NCI-H345 treated with DMSO at 0.1 percent for 48 hours (cell line): ENCODE results near the gene GPR83.
"Not testable (repeated sequence)": the region's sequence is repeated elsewhere in the genome, so short reads cannot be mapped to it uniquely, and the experiment has no call there.

Experiments used
- DNase-seq: peaks from one replicate; lab custom pipeline; 2025; ENCODE audit not compliant: unreplicated experiment; lab: John Stamatoyannopoulos, UW

The GPR83 gene

DNA sequence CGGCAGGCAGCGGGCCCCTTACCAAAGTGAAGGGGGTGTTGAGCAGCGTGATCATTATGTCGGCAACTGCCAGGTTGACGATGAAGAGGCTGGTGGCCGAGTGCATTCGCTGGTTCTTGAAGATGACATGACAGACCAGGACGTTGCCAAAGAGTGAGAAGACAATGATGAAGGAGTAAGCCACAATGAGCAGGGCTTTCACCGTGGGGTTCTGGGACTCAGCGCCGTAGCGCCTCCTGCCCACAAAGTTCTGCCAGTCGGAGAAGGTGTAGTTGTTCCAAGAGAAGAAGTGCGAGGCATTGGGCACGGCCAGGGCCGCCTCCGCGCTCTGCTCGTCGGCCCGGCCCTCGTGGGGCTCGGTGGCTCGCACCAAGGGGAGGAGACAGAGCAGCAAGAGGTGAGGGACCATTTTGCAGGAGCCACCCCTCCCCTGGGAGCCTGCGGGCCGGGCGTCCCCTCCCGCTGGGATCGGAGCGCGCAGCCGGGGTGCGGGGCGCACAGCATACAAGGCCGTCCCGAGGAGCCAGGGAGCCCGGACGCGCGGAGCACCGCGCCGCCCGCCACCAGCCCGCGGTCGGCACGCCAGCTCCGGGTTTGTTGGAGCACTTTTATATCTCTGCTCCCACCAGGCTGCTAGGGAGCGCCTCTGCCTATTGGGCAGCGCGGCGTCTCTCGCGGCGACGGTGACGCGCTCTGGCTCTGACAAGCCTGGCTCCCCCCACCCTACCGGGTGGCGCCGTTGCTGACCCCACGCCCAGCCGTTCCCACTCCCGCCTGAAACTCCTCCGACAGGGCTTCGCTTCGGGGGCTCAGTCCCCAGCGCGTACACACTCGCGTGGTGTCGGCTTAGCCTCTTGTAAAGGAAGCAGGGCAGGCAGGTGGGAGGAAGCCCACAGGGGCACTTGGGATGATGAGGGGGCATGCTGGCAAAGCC, at the start of gene GPR83:
Gene GPR83 (minus strand): TSS at position 581 of the 934 bp plus-strand sequence. CDS start 172 bp downstream, at position 409.
- peak; percentile 20 for DNase-seq

GRCh38 chr11:94450048-94450447, 48.8 kb upstream of the GPR83 start:
- no peak for DNase-seq

GRCh38 chr11:94449437-94449836, 48.2 kb upstream of the GPR83 start:
- DNase-seq = no peak

DNA sequence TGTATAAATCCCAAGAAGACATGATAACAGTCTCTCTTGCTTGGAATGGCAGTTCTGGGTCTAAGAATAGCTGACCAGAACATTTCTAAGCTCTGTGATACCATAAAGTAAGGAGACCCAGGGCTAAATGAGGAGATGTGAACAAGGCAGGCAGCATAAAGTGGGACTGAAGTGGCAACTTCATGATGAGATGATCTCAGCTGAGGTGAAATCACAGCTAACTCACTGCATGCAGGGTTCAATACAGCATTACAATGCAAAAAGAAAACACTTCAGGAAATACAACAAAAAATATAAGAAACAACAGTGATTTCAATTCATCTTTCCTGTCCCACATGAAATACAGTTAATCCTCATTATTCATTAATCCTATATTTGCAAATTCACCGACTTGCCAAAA, 47.8 kb upstream of the GPR83 start:
- no peak for DNase-seq

GRCh38 chr11:94447149-94447548, 45.9 kb upstream of the GPR83 start:
- DNase-seq = no peak

DNA sequence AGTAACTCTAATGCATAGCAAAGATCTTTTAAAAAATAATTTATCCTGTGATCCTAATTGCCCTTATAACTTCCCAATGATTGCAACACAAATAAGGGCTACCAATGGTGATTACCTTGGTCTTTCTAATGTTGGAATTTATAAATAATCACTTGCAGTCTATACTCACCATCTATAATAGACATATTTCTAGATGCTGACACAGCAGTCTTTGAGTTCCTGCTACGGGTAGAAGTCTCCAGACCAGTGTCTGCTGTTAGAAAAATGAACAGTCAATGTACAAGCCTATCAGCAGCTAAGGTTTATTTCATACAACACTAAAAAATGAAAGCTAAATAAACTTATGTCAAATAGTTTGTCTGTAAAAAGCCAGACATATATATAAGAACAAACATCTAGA, 44.4 kb upstream of the GPR83 start:
- no peak for DNase-seq

GRCh38 chr11:94433049-94433448, 31.8 kb upstream of the GPR83 start:
- DNase-seq = no peak

- DNase-seq = no peak
Measured at GRCh38 chr11:94424662-94425061, 23.4 kb upstream of the GPR83 start.

GRCh38 chr11:94424011-94424410, 22.8 kb upstream of the GPR83 start:
- DNase-seq = no peak

DNA sequence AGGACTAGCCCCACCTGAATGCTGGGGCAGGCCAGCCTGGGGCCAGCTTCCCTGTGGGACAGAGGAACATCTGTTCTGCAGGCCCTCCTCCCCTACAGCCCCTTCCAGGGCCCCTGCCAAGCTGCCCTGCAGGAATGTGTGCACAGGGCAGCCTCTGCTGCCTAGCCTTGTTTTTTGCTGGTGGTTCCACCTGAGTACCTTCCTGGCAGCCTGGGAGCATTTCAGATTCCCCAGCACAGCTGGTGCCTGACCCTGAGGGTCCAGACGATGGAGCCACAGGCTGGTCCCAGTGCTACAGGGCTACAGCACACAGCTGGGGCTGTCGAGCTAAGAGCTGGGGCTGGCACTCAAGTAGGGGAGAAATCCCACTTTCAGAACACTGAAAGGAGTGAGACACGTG, 22.3 kb upstream of the GPR83 start:
- DNase-seq = no peak

GRCh38 chr11:94418123-94418765, 17.0 kb upstream of the GPR83 start:
- no peak for DNase-seq

DNA sequence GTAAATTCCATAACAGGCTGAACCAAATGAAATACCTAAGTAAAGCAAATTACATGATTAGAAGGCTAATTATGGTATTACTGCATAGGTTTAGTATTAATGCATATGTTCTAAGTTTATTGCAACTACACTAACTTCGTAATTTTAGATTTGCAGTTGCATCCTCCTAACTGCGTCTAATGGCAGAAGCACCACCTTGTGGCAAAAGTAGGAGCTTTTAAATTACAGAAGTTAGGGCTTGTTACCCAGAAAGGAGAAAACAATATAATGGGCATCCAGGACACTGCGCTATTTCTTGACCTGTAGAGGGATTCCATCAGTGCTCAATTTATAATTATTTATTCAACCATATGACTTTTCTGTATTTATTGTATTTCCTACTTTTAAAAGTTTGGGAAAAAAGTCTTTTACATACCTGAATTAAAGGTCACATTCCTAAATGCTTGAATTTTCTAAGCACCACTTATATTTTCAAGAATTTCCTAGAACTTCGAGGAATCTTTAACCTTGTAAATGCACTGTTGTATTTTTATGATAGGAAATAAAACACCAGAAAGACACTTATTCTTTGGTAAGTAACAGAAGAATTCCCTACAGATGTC, 16.3 kb upstream of the GPR83 start:
- no peak for DNase-seq

GRCh38 chr11:94405062-94405833, 4.0 kb upstream of the GPR83 start:
- no peak for DNase-seq

- no peak for DNase-seq
Measured at GRCh38 chr11:94402355-94402754, 1.1 kb upstream of the GPR83 start.

DNA sequence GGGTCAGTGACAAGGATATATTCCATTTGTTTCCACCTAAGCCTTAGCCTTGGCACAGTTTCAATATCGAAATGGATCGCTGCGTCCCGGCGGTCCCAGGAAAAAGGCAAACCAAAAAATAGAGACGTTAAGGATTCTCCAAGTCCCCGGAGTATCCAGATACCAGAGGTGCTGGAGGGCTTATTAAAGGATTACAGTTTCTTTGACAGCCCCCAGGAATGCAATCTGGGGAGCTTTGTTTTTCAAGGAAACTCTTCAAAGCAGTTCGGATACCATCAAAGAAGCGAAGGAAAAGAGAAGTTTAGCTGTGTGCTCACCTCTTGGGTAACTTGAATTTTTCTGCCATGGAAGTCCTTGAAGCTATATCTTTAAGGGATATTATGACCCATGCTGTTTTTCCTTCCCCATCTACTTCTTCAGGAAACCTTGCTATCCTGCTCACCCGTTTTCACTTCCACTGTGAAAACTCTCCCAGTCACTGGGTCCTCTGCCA, 600 bp upstream of the GPR83 start:
- DNase-seq = no peak

DNA sequence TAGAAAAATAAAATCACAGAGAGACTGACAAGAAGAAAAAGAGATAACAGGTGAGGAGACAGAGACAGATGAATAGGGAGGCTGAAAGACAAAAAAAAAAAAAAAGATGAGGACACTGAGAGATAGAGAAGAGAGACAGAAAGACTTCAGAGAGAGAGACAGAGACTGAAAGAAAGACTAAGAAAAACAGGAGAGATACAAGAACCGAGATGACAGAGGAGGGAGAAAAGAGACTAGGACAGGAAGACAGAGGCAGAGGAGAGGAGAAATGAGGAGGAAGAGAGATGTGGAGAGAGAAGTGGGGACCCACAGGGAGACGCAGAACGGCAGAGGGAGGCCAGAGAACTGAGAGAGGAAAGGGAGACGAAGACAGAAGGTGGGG, 771 bp downstream of the GPR83 start:
- DNase-seq = no peak

DNA sequence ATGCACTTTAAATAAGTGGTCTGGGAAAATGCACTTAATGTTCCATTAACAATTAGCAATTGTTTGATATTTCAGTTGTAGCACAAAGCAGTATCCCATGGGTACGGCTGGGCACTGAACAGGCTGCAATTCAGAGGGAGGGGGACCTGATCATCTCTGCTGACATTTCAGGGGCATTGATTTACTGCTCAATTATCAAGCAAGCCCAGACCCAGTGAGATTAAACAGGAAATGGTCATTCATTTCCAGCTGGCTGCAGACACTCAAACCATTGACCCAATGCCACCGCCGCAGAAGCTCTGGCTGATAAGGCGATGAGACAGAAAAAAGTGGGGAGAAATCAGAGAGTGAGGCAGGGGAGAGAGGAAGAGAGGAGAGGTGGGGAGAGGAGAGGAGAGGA, 1.2 kb downstream of the GPR83 start:
- DNase-seq = no peak

GRCh38 chr11:94398101-94398500, 3.1 kb downstream of the GPR83 start:
- DNase-seq = no peak

- no peak for DNase-seq
Measured at GRCh38 chr11:94396282-94396681, 4.9 kb downstream of the GPR83 start.

- not testable (repeated sequence) for DNase-seq
Measured at GRCh38 chr11:94391937-94392336, 9.3 kb downstream of the GPR83 start.

DNA sequence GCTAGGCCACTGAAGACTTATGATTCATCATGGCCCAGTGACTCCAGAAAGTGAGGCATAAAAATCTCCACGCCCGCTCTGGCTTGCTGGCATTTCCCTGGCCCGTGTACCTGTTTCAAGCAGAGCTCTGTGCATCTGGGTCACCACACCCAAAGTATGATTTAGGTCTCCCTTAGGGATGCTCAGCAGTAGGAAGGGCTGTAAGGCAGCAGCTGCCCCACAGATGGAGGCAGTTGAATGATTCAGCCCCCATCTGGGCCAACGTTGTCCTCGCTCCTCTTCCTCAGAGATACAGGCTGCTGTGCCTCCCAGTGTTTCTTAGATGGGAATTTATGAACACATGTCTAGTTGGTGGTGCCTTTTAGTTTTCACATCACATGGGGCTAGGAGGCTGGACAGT, 21.6 kb downstream of the GPR83 start:
- no peak for DNase-seq
